ENCODE data around the gene NUP43.

Gene NUP43

GRCh38 chr6:149716181-149716963, 30.0 kb downstream of the NUP43 start:
- H3K79me2 ChIP-seq (ENCODE audit: low read length), result peaks cover 61% of the 10 kb centered on the region
- H3K27ac ChIP-seq (ENCODE audit: low read length), result no peak overlapping the region

GRCh38 chr6:149714442-149714841, 31.9 kb downstream of the NUP43 start:
- H3K27me3 ChIP-seq (replicated peaks; ENCODE audit: insufficient read depth, low read length), result no peaks in the 10 kb centered on the region
- H3K4me1 ChIP-seq (ENCODE audit: low read length), result no peaks in the 10 kb centered on the region
- H3K4me2 ChIP-seq (ENCODE audit: low read depth, low read length), result no peak overlapping the region
- peaks cover 78% of the 10 kb centered on the region for H3K79me2 ChIP-seq (ENCODE audit: low read length)
- 0 out of 2 replicates have a peak, but pooled peaks cover 2% of the 10 kb centered on the region for H3F3A ChIP-seq (ENCODE audit: insufficient read depth, low read length)
- no peak for TF ChIP-seq EZH2phosphoT487 (IDR thresholded peaks at IDR 0.05; ENCODE audit: low read length)
- TF ChIP-seq EZH2 (optimal IDR thresholded peaks at IDR 0.05; ENCODE audit: low read depth, low read length), result no peak
- no peak for TF ChIP-seq CTCF (IDR thresholded peaks at IDR 0.05; ENCODE audit: low read length)
- H3K9me2 ChIP-seq (replicated peaks; ENCODE audit: insufficient read depth, low read length), result no peaks in the 10 kb centered on the region
- H3K27ac ChIP-seq (ENCODE audit: low read length), result no peak overlapping the region
- H3K9ac ChIP-seq (ENCODE audit: low read length), result no peak overlapping the region
- no peaks in the 10 kb centered on the region for H3K36me3 ChIP-seq (replicated peaks; ENCODE audit: insufficient read depth, low read length)
- no peak overlapping the region for H3K4me3 ChIP-seq (ENCODE audit: low read length)
- no peak for DNase-seq
- H2AFZ ChIP-seq (ENCODE audit: low read length), result no peak overlapping the region
- no peaks in the 10 kb centered on the region for H4K20me1 ChIP-seq (ENCODE audit: insufficient read depth, low read length)
- no peaks in the 10 kb centered on the region for H3K9me3 ChIP-seq (replicated peaks; ENCODE audit: insufficient read depth, low read length)

More at GRCh38 chr6:149716181-149716963, 30.0 kb downstream of the NUP43 start:
- H3K4me2 ChIP-seq (ENCODE audit: low read depth, low read length), result peak overlapping the region; percentile 50
- no peaks in the 10 kb centered on the region for H3K9me2 ChIP-seq (replicated peaks; ENCODE audit: insufficient read depth, low read length)
- H3K4me3 ChIP-seq (ENCODE audit: low read length), result peak overlapping the region; percentile 79
- no peaks in the 10 kb centered on the region for H4K20me1 ChIP-seq (ENCODE audit: insufficient read depth, low read length)
- H3F3A ChIP-seq (ENCODE audit: insufficient read depth, low read length), result 0 out of 2 replicates have a peak, but pooled peaks cover 2% of the 10 kb centered on the region
- no peaks in the 10 kb centered on the region for H3K27me3 ChIP-seq (replicated peaks; ENCODE audit: insufficient read depth, low read length)
- H2AFZ ChIP-seq (ENCODE audit: low read length), result no peak overlapping the region
- H3K9ac ChIP-seq (ENCODE audit: low read length), result no peak overlapping the region; the same call in 1 of the 2 replicates
- H3K9me3 ChIP-seq (replicated peaks; ENCODE audit: insufficient read depth, low read length), result no peaks in the 10 kb centered on the region
- DNase-seq, result peak; percentile 22
- no peaks in the 10 kb centered on the region for H3K36me3 ChIP-seq (replicated peaks; ENCODE audit: insufficient read depth, low read length)
- no peaks in the 10 kb centered on the region for H3K4me1 ChIP-seq (ENCODE audit: low read length)
- TF ChIP-seq EZH2 (optimal IDR thresholded peaks at IDR 0.05; ENCODE audit: low read depth, low read length) (no peak), EZH2phosphoT487 (IDR thresholded peaks at IDR 0.05; ENCODE audit: low read length) (no peak), CTCF (IDR thresholded peaks at IDR 0.05; ENCODE audit: low read length) (no peak)

- Histone ChIP-seq H3K27me3 (replicated peaks; ENCODE audit: insufficient read depth, low read length) (no peaks in the 10 kb centered on the region), H3K9me2 (replicated peaks; ENCODE audit: insufficient read depth, low read length) (no peaks in the 10 kb centered on the region), H2AFZ (ENCODE audit: low read length) (no peak overlapping the region), H3K9ac (ENCODE audit: low read length) (no peak overlapping the region), H3K79me2 (ENCODE audit: low read length) (peaks cover 92% of the 10 kb centered on the region), H3K27ac (ENCODE audit: low read length) (no peak overlapping the region), H3K4me3 (ENCODE audit: low read length) (no peak overlapping the region), H3K4me1 (ENCODE audit: low read length) (no peaks in the 10 kb centered on the region), H3F3A (ENCODE audit: insufficient read depth, low read length) (no peaks in the 10 kb centered on the region), H3K4me2 (ENCODE audit: low read depth, low read length) (no peak overlapping the region), H3K9me3 (replicated peaks; ENCODE audit: insufficient read depth, low read length) (no peaks in the 10 kb centered on the region), H3K36me3 (replicated peaks; ENCODE audit: insufficient read depth, low read length) (no peaks in the 10 kb centered on the region), H4K20me1 (ENCODE audit: insufficient read depth, low read length) (no peaks in the 10 kb centered on the region)
- DNase-seq, result no peak
- no peak for TF ChIP-seq CTCF (IDR thresholded peaks at IDR 0.05; ENCODE audit: low read length)
- TF ChIP-seq EZH2 (optimal IDR thresholded peaks at IDR 0.05; ENCODE audit: low read depth, low read length), result no peak
- TF ChIP-seq EZH2phosphoT487 (IDR thresholded peaks at IDR 0.05; ENCODE audit: low read length), result no peak
These were observed 34.6 kb downstream of the NUP43 start for GRCh38 chr6:149711711-149712110.
